HG03442 (cell line): ENCODE measurements around the gene FAM161A.

Experiments
- ATAC-seq: cut with Tn5 transposase; IDR thresholded peaks from one replicate; pipeline ENCODE4 v1.9.1; 2021; ENCODE audit warnings: mild to moderate bottlenecking, moderate library complexity; ENCODE audit not compliant: unreplicated experiment

The FAM161A gene

DNA sequence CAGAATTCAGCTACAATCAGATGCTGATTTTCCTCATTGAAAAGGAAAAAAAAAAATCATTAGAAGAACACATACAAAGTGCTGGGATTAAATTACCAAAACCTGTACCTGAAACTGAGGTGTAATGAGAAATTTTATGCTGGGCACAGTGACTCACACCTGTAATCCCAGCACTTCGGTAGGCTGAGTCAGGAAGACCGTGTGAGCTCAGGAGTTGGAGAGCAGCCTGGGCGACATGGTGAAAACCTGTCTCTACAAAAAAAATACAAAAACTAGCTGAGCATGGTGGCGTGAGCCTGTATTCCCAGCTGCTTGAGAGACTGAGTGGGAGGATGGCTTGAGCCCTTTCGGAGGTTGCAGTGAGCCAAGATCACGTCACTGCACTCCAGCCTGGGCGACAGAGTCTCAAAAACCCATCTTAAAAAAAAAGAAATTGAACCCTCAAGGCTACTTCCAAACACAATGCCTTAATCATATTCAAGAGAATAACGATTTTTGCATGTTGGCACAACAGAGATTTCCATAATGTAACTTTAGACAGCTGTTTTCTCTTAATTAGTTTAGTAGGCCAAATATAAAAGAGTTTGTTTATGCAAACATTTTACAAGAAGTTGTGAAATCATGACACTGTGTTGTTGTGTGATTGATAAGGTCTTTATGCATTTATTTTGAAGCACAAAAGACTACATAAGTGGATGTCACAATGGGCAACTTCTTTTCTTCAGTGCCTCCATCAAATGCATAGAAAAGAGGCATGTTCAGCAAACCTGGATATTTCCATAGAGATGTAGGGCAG is 63.9 kb downstream of the FAM161A start:
- ATAC-seq = no peak

DNA sequence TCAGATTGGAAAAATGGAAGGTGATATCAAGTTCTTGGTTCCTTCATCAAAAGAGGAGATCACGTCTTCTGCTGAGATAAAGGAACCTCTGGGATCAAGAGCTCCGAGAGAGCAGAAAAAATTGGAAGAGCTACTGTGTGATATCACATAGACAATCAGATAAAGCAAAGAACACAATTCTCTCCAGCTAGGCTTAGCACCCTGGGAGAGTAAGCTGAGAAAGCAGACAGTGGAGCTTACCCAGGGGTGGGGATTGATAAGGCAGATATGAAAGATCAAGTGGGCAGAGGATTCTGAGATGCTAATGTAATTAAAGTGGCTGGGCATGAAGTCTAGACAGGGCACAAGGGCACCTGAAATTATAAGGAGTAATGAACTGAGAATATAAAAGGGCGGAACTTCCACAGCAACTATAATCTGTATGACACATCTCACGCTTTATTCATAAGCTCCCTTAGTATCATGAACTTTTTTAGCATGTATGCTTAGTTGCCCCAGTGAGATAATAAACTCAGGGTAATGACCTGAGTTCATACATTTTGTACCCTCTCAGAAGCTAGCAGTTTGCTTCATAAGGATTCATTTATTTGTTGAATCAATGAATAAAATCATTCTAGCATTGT is 65.8 kb downstream of the FAM161A start:
- ATAC-seq = no peak

DNA sequence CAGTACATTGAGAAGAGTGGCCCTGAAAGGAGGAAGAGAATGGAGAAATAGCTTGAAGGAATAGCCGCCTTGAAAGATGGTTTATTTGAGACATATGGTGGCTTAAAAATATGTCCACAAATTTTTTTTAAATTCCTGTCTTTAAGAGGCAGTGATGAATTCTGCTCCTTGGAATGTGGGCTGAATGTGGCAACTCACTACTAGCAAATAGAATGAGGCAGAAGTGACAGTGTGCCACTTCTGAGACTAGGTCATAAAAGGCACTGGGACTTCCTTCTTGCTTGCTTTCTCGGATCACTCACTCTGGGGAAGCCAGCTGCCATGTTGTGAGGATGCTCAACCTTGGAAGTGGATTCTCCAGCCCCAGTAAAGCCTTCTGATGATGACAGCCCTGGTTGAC is 67.0 kb downstream of the FAM161A start:
- no peak for ATAC-seq

DNA sequence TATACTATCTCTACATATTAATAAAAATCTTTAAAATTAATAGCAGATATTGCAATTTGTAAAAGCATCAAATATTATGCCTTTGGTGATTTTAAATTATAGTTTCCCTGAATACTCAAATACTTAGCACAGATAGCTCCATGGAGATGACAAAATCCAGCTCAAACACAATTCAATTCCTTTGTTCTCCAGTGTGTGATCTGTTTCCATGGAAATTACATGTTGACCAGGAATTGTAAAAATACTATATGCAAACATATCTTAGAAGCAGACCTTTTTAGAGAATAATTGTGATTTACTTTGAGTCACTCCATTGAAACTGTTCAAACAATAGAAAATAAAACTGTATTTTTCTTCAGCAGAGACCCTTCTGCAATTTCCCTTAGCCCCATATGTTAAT is 68.3 kb downstream of the FAM161A start:
- ATAC-seq = no peak

DNA sequence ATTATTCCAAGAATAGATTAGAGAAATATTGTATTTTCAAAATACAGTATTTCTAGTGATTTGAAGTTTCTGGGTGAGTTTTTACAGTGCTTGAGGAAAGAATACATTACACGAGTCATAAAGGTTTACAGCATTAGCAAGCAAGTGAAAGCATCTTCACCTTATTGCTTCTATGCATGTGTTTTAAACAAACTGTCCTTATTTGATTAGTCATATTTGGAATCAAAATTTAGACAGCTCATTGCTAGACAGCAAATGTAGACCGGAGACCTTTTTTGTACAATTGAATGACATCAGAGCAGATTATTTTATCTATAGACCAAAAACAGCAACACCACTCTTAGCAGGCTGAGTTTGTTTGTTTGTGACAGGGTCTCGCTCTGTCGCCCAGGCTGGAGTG is 69.2 kb downstream of the FAM161A start:
- no peak for ATAC-seq

DNA sequence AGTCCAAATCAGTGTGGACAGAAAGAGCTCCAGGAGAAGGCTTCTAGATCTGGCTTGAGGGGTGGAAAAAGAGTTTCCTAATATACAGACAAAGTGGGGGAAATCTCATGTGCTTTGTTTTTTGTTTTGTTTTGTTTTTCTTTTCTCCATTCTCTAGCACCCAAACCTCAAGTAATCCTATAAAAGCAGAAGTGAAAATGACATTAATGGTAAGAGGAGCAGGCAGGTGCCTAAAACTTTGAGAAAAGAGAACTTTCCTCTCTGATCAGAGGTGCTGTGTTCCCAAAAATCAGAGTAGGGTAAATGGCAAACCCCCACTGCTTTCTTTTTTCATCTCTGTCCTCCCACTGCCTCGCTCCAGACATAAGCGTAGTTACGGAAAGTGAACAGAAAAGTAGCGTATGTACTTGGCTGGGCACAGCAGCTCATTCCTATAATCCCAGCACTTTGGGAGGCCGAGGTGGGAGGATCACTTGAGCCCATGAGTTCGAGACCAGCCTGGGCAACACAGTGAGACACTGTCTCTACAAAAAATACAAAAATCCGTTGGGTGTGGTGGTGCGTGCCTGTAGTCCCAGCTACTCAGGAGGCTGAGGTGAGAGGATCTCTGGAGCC is 77.8 kb downstream of the FAM161A start:
- no peak for ATAC-seq
